BE2C (cell line): ENCODE results near the gene KLF13.

Experiments used
- DNase-seq: peaks from one replicate; pipeline ENCODE4 v3.0.0-alpha.2; 2020
- H3K27me3 ChIP-seq: fragments of 250-450 bp; sonication (Bioruptor Pico); 2 replicates; pipeline ENCODE4 v1.5.1; 2020; ENCODE audit warnings: mild to moderate bottlenecking
- H3K36me3 ChIP-seq: fragments of 250-450 bp; sonication (Bioruptor Pico); 2 replicates; pipeline ENCODE4 v1.5.1; 2020; ENCODE audit warnings: mild to moderate bottlenecking
- H3K4me1 ChIP-seq: fragments of 250-450 bp; sonication (Bioruptor Pico); 2 replicates; pipeline ENCODE4 v1.5.1; 2020
- H3K4me3 ChIP-seq: 2 replicates; pipeline ENCODE4 v1.5.1; 2011; ENCODE audit warnings: low read depth, low read length
- H3K9me3 ChIP-seq: fragments of 250-450 bp; sonication (Bioruptor Pico); 2 replicates; pipeline ENCODE4 v1.5.1; 2020
- CTCF ChIP-seq: IDR thresholded peaks from 2 replicates; pipeline ENCODE4 v1.5.1; 2012; ENCODE audit warnings: mild to moderate bottlenecking, low read depth, low read length

The KLF13 gene

GRCh38 chr15:31357148-31357547 is 30.5 kb downstream of the KLF13 start:
- no peak for DNase-seq
- no peak for TF ChIP-seq CTCF
- Histone ChIP-seq H3K9me3 (no peaks in the 10 kb centered on the region), H3K4me3 (no peak overlapping the region), H3K27me3 (no peaks in the 10 kb centered on the region), H3K4me1 (peaks cover 54% of the 10 kb centered on the region), H3K36me3 (peaks cover 7% of the 10 kb centered on the region)

- DNase-seq: no peak
- peaks cover 54% of the 10 kb centered on the region for H3K4me1 ChIP-seq
- no peak overlapping the region for H3K4me3 ChIP-seq
- no peaks in the 10 kb centered on the region for H3K27me3 ChIP-seq
- H3K9me3 ChIP-seq: no peaks in the 10 kb centered on the region
- TF ChIP-seq CTCF: no peak
- H3K36me3 ChIP-seq: peaks cover 7% of the 10 kb centered on the region
These were observed 31.5 kb downstream of the KLF13 start for GRCh38 chr15:31358163-31358562.

GRCh38 chr15:31358957-31359701 is 32.5 kb downstream of the KLF13 start:
- Histone ChIP-seq H3K4me1 (peaks cover 54% of the 10 kb centered on the region), H3K9me3 (no peaks in the 10 kb centered on the region), H3K36me3 (peaks cover 7% of the 10 kb centered on the region), H3K4me3 (no peak overlapping the region), H3K27me3 (no peaks in the 10 kb centered on the region)
- no peak for DNase-seq
- TF ChIP-seq CTCF: no peak

- no peak overlapping the region for H3K4me3 ChIP-seq
- no peaks in the 10 kb centered on the region for H3K27me3 ChIP-seq
- H3K4me1 ChIP-seq: peaks cover 59% of the 10 kb centered on the region
- DNase-seq: no peak
- peaks cover 7% of the 10 kb centered on the region for H3K36me3 ChIP-seq
- no peak for TF ChIP-seq CTCF
- no peaks in the 10 kb centered on the region for H3K9me3 ChIP-seq
These were observed 33.1 kb downstream of the KLF13 start for GRCh38 chr15:31359702-31360111.

GRCh38 chr15:31360158-31360561 is 33.5 kb downstream of the KLF13 start:
- no peaks in the 10 kb centered on the region for H3K9me3 ChIP-seq
- no peak for DNase-seq
- peaks cover 3% of the 10 kb centered on the region for H3K36me3 ChIP-seq
- TF ChIP-seq CTCF: no peak
- H3K4me1 ChIP-seq: peaks cover 63% of the 10 kb centered on the region
- H3K4me3 ChIP-seq: no peak overlapping the region
- H3K27me3 ChIP-seq: no peaks in the 10 kb centered on the region
